Stimulated activated CD8-positive, alpha-beta memory T cell treated with anti-CD3 and anti-CD28 coated beads, Interleukin-7, amount 100 ng/mL, for 1 hour (primary cell): ENCODE data around the gene ANXA10.
"Not testable (repeated sequence)": the region's sequence is repeated elsewhere in the genome, so short reads cannot be mapped to it uniquely, and the experiment has no call there.

Experiments
- DNase-seq, 2 donors: peaks; one replicate each; pipeline ENCODE4 v3.0.0-alpha.2; 2020; ENCODE audit warnings: low read depth in 2 of 2

ANXA10 gene

GRCh38 chr4:168154546-168155277 lies 62.4 kb downstream of the ANXA10 start:
- DNase-seq: no peak

- DNase-seq: no peak
Observed at GRCh38 chr4:168162604-168163003, 70.3 kb downstream of the ANXA10 start.

- no peak for DNase-seq
Observed at GRCh38 chr4:168163106-168163505, 70.8 kb downstream of the ANXA10 start.

- DNase-seq: no peak
Observed at GRCh38 chr4:168164045-168164444, 71.7 kb downstream of the ANXA10 start.

- no peak for DNase-seq
Observed at GRCh38 chr4:168164915-168165548, 72.7 kb downstream of the ANXA10 start.

- DNase-seq: no peak
Observed at GRCh38 chr4:168167714-168168284, 75.5 kb downstream of the ANXA10 start.

GRCh38 chr4:168174308-168174707 lies 82.0 kb downstream of the ANXA10 start:
- no peak for DNase-seq

- no peak for DNase-seq
Observed at GRCh38 chr4:168177546-168178149, 85.3 kb downstream of the ANXA10 start.

- no peak for DNase-seq
Observed at GRCh38 chr4:168183717-168184571, 91.6 kb downstream of the ANXA10 start.

GRCh38 chr4:168188754-168189153 lies 96.4 kb downstream of the ANXA10 start:
- no peak for DNase-seq

GRCh38 chr4:168197926-168198325 lies 105.6 kb downstream of the ANXA10 start:
- DNase-seq: no peak

GRCh38 chr4:168199260-168199957 lies 107.1 kb downstream of the ANXA10 start:
- DNase-seq: no peak

GRCh38 chr4:168200685-168201084 lies 108.3 kb downstream of the ANXA10 start:
- DNase-seq: no peak

GRCh38 chr4:168203233-168203911 lies 111.0 kb downstream of the ANXA10 start:
- DNase-seq: no peak

- DNase-seq: no peak
Observed at GRCh38 chr4:168208957-168209614, 116.7 kb downstream of the ANXA10 start.

- no peak for DNase-seq
Observed at GRCh38 chr4:168212656-168213055, 120.3 kb downstream of the ANXA10 start.

GRCh38 chr4:168213511-168213910 lies 121.2 kb downstream of the ANXA10 start:
- DNase-seq: not testable (repeated sequence)

GRCh38 chr4:168218645-168219044 lies 126.3 kb downstream of the ANXA10 start:
- DNase-seq: no peak

- no peak for DNase-seq
Observed at GRCh38 chr4:168220893-168221292, 128.6 kb downstream of the ANXA10 start.

- DNase-seq: no peak
Observed at GRCh38 chr4:168221301-168221700, 129.0 kb downstream of the ANXA10 start.
